GM19452 (cell line): ENCODE results near the gene FAM53B.

ENCODE experiments used
- ATAC-seq: cut with Tn5 transposase; IDR thresholded peaks from one replicate; pipeline ENCODE4 v1.9.1; 2021; ENCODE audit not compliant: unreplicated experiment

Gene FAM53B

DNA sequence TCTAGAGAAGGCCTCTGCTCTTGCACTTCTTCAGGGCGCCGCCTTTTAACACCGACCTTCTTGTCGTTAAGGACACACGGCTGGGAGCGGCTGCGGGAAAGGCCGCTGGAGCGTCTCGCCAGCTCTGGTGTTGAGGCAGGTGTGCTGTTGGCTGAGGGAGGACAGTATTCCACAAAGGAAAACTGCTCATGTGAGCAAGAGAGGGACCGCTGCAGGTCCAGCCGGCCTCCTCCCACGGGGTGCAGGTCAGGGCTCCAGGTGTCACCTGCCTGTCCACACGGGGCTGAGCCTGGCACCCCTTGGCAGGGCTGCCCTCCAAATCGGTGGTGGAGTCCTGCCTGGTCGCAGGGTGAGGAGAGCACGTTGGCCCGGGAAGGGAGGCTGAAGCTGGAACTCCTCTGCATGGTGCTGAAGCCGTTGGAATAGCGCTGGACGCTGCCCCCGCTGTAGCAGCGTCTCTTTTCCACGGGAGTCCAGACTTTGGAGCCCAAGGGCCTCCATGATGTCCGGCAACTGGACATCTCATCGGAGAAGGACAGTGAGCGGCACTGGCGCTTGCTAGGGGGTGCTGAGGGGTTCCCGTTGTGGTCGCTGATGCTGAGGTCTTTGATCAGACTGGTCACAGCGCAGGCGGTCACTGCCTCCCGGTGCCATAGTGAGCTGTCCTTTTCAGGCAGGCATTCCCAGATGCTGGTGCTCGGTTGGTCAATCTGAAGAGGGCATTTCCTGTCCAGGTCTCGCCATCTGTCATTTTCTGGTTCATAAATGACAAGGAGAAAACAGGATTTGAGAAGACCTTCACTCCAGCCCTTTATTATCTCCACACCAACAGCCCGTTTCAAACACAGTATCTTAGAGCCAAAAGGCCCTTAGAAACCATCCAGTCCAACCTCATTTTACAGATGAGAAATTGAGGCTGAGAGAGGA is 62.3 kb downstream of the FAM53B start:
- no peak for ATAC-seq

DNA sequence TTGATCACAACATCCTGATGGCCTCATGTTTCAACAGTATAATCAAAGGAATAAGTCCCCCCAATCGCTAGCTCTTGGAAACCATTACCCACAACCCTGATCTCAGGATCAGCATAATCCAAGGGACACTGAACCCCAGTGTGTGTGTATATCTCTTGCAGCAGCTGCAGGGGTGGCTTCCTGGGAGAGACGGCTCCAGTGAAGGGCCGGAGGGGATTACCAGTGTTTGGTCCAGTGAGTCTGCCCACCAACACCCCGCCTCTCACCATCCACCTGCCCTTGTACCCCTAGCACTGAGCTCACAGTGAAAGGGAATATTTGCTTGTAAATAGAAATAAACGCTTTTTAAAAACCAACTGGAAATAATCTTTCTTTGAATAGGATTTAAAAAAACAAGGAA is 63.1 kb downstream of the FAM53B start:
- ATAC-seq: no peak

DNA sequence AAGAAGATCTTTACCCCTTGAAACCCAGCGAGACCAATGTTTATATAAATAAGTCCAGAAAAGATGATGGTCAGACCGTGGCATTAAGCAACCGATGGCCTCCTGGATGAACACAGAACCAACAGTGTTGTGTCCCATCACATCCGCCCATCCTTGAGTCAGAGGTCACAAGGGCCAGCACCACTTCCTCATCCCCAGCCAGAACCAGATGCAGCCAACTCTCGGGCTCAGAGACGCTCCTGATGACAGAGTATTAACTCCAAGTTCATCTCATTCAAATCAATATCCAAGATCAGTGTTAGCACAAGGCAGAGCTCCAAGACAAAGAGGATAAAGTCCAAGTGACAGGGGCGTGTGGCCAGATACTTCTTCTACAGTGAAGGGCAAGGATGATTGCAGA is 63.5 kb downstream of the FAM53B start:
- ATAC-seq: no peak

DNA sequence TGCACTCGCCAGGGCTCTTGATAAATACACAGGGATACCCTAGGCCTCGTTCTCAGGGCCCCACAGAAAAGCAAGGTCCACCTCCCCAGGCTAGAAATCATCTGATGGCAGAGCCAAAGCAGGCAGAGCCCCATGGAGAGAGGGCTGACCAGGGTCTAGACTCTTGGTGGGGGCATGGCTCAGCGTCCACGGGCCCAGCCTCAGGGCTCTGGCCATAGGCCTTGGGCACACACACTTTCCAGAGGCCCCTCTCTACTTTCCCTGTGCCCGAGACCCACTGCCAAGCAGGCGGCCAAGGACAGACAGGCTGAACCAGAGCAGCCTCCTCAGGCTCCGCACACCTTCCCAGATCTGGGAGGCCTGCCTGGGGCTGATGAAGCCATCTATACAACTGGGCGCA is 64.8 kb downstream of the FAM53B start:
- ATAC-seq: no peak

GRCh38 chr10:124678557-124679240 is 65.5 kb downstream of the FAM53B start:
- ATAC-seq: no peak

DNA sequence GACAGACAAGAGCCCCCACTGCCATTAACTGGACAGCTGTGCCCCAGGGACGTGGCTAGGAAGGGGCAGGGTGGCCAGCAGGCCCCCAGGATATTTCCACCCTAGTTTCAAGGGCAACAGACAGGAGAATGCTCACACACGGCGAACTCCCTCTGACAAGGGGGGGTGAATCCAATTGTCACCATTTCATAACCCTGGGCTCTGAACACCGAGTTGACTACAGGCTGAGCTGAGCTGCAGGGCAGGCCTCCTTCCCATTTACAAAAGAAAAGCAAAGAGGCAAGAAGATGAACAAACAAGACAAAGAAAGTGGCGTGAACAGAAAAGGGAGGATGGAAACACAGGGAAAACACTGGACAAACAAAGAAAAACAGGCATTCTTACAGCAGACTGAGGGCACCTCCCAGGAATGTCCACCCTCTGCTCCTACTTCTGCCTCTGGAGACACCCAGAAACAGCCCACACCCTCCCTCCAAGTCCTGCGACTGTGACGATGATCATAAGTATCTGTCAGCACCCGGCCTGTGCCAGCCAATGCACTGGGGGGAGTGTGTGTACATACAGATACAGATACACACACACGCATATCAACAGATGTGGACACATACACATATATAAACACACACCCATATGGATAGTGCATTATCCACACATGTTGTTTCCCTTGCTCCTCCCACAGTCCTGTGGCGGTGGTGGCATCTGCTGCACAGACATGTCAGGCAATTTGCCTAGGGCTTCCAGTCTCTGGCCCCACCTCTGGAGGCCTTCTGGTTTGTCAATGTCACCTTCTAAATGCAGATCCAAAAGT is 66.2 kb downstream of the FAM53B start:
- no peak for ATAC-seq

DNA sequence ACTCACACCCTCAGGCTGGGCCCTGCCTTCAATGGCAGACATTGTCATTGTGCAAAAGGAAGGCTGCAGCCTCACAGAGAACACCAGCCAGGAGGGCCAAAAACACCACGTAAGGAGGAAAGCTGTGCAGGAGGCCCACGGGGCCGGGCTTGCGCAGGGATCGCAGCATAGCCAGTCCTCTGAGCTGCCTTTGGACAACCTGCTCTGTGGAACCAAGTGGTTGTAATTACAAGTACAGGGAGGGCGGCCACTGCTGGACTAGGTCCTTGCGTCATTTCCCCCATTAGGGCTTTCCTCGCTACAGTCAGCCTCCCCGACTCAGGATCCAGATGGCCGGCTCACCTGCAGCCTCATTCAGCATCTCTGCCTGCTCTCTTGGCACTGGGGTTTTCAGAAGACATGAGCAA is 66.9 kb downstream of the FAM53B start:
- no peak for ATAC-seq

GRCh38 chr10:124676416-124677062 is 67.6 kb downstream of the FAM53B start:
- no peak for ATAC-seq

DNA sequence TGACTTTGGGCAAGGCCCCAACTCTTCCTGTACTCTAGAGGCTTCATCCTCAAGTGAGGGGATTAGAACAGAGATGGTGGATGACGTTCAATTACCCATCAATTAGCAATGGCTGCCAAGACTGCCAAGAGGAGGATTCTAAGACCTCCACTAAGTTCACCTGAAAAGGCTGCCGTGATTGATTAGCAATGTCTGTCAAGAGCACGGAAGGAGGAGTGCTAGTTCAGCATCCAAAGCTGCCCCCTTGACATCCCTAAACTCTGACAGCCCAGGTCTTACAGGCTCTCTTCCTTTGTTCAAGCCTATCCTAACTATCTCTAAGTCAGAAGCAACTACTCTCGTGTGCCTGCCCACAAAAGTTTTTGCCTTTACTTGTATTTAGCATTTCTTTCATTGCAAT is 68.4 kb downstream of the FAM53B start:
- ATAC-seq: no peak

GRCh38 chr10:124675261-124675660 is 68.9 kb downstream of the FAM53B start:
- no peak for ATAC-seq

GRCh38 chr10:124674768-124675222 is 69.4 kb downstream of the FAM53B start:
- no peak for ATAC-seq

DNA sequence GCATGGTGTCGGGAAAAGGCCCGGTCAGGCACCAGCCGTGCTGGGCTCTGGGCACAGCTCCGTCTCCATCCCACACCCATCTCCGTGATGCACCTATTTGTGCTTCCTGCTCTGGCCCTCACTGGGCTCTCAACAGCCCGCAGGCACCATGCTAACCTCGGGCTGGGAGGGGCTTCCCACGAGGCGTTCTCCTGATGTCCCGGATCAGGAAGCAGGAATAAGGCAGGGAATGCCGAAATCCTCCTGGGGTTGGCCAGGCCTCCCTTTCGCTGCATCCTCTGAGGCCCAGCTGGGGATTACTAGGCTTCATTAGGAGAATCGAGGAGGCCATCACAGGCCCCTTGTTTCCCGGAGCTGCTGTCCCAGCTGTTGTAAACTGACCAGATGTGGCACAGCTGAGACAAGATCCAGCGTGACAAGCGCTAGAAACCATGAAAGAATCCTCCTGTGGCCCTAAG is 72.0 kb downstream of the FAM53B start:
- ATAC-seq: no peak

DNA sequence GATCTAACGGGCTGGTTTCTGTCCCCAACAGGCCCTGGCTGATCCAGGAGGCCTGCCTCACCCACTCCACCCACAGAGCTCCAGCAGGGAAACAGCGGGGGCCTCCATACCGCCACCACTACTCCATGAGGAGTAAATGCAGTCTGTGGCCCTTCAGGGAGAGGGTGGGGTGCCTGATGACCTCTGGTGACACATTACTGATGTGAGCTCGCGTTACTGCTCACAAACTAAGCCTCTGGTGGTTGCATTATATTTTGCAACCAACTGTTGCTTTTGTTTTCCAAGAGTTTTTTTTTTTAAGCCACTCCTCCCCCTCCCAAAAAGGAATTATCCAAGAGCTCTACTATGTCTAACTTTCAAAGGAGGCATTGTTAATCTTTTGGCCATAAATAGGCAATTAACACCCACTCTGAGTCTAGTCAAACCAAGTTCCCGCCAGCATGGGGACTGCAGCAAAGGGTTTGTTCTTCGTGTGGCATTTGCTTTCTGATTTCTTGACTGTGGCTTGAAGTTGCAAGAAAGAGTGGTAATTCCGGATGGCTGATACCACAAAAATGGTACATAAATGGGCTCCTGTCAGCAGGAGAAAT is 72.6 kb downstream of the FAM53B start:
- ATAC-seq: no peak

GRCh38 chr10:124670849-124671248 is 73.3 kb downstream of the FAM53B start:
- no peak for ATAC-seq

- ATAC-seq: no peak
These were observed 74.1 kb downstream of the FAM53B start for GRCh38 chr10:124669824-124670654.

GRCh38 chr10:124669141-124669823 is 74.9 kb downstream of the FAM53B start:
- no peak for ATAC-seq

GRCh38 chr10:124668517-124669051 is 75.6 kb downstream of the FAM53B start:
- ATAC-seq: no peak

DNA sequence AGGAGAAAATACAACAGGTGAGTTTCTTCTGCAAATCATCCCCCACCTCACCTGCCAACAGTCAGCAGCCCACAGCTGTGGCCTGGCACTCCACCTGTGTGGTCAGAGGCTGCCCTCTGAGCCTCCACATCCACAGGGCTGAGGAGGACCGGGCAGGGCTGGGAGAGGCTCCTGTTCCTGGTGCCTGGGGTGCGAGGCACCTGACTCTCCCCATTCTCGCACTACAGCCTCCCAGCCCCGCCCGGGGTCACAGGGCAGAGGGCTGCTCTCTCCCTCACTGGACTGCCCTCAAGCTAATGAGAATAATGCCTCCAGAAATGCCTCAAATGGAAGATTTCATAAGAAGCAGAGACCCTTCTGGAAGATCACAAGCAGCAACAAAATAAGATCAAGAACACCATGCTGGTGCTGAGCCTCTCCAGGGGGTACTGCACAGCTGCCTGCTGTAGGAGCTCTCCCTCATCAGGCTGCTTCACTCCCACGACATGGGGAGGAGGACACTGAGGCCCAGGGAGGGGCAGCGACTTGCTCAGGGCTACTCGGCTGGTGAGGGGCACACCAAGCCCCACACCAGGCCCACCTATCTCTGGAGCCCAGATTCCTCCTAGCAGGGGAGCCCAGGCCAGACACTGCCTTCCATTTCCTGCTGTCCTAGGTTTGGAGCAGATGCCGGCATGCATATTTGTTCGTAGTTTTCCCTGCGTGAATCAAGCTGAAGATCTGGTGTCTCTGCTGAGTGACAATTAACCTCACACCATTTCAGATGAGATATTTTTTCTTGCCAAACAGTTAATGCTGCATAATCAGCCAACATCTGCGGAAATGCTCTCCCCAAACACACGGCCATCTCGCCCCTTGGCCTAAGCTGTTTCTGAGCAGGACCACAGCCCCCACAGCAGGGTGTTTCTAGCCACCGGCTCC is 76.5 kb downstream of the FAM53B start:
- ATAC-seq: no peak
